Neuronal stem cell (in vitro differentiated cells): ENCODE data around the gene SYCE3.

Source experiments
- DNase-seq: peaks from one replicate; pipeline ENCODE4 v3.0.0-alpha.2; 2013; ENCODE audit warnings: low spot score
- H2AFZ ChIP-seq: one replicate; pipeline ENCODE4 v1.6.1; 2013; ENCODE audit warnings: mild to moderate bottlenecking, low read length, inconsistent platforms
- H2AK5ac ChIP-seq: 2 replicates; pipeline ENCODE4 v1.6.1; 2013; ENCODE audit warnings: low read depth, mild to moderate bottlenecking, inconsistent platforms, low read length, moderate library complexity, mixed read lengths
- H2BK120ac ChIP-seq: 2 replicates; pipeline ENCODE4 v1.6.1; 2013; ENCODE audit warnings: low read depth, mild to moderate bottlenecking, inconsistent platforms, low read length, moderate library complexity, mixed read lengths
- H2BK12ac ChIP-seq: one replicate; pipeline ENCODE4 v1.6.1; 2013; ENCODE audit warnings: low read length, inconsistent platforms
- H2BK15ac ChIP-seq: 2 replicates; pipeline ENCODE4 v1.6.1; 2013; ENCODE audit warnings: mild to moderate bottlenecking, low read length, inconsistent platforms, mixed read lengths
- H2BK5ac ChIP-seq: one replicate; pipeline ENCODE4 v1.6.1; 2013; ENCODE audit warnings: inconsistent platforms, mild to moderate bottlenecking, low read length, moderate library complexity
- H3K14ac ChIP-seq: one replicate; pipeline ENCODE4 v1.6.1; 2013; ENCODE audit warnings: low read length, inconsistent platforms
- H3K18ac ChIP-seq: 2 replicates; pipeline ENCODE4 v1.6.1; 2013; ENCODE audit warnings: low read length, inconsistent platforms
- H3K23ac ChIP-seq: 2 replicates; pipeline ENCODE4 v1.6.1; 2013; ENCODE audit warnings: low read depth, mild to moderate bottlenecking, mixed read lengths, low read length, inconsistent platforms; ENCODE audit not compliant: poor library complexity
- H3K27ac ChIP-seq: replicated peaks from 3 replicates; pipeline ENCODE4 v1.5.1; 2013; ENCODE audit warnings: low read length, inconsistent platforms
- H3K27me3 ChIP-seq, 3 experiments: 2 replicates each; pipeline ENCODE4 v1.6.1; 2013; ENCODE audit warnings: low read length in 3 of 3, mild to moderate bottlenecking in 2 of 3, inconsistent platforms in 1 of 3, low read depth in 1 of 3, mixed read lengths in 1 of 3, moderate library complexity in 1 of 3; ENCODE audit not compliant: control insufficient read depth in 3 of 3, insufficient read depth in 3 of 3
- H3K36me3 ChIP-seq, 2 donors: replicated peaks in 1 of 2; 2 replicates each; pipeline ENCODE4 v1.6.1; 2013; ENCODE audit warnings: low read length in 2 of 2; ENCODE audit not compliant: control insufficient read depth in 2 of 2, insufficient read depth in 2 of 2
- H3K4ac ChIP-seq: 2 replicates; pipeline ENCODE4 v1.6.1; 2013; ENCODE audit warnings: inconsistent platforms, mild to moderate bottlenecking, low read length, moderate library complexity
- H3K4me1 ChIP-seq, 2 donors: 1 replicate in 1 of 2; 2 replicates in 1 of 2; pipeline ENCODE4 v1.6.1; 2013; ENCODE audit warnings: low read length in 2 of 2, low read depth in 1 of 2; ENCODE audit not compliant: control insufficient read depth in 2 of 2, insufficient read depth in 1 of 2
- H3K4me2 ChIP-seq: one replicate; pipeline ENCODE4 v1.6.1; 2013; ENCODE audit warnings: mild to moderate bottlenecking, low read length, inconsistent platforms; ENCODE audit not compliant: insufficient read depth, poor library complexity, severe bottlenecking
- H3K4me3 ChIP-seq, 2 donors: 2 replicates each; pipeline ENCODE4 v1.5.1; 2013; ENCODE audit warnings: low read length in 2 of 2, mild to moderate bottlenecking in 2 of 2, inconsistent platforms in 1 of 2, moderate library complexity in 1 of 2
- H3K79me1 ChIP-seq: one replicate; pipeline ENCODE4 v1.6.1; 2013; ENCODE audit warnings: low read depth, mild to moderate bottlenecking, inconsistent platforms, low read length, moderate library complexity
- H3K9ac ChIP-seq: one replicate; pipeline ENCODE4 v1.6.1; 2013; ENCODE audit warnings: mild to moderate bottlenecking, low read depth, low read length, inconsistent platforms; ENCODE audit not compliant: poor library complexity
- H3K9me3 ChIP-seq, 2 donors: replicated peaks in 1 of 2; 2 replicates each; pipeline versions ENCODE3 to v1.6.1; 2013; ENCODE audit warnings: low read length in 2 of 2, mild to moderate bottlenecking in 2 of 2, inconsistent platforms in 1 of 2, low read depth in 1 of 2, mixed read lengths in 1 of 2, moderate library complexity in 1 of 2; ENCODE audit not compliant: control insufficient read depth in 2 of 2, insufficient read depth in 1 of 2
- H4K8ac ChIP-seq: one replicate; pipeline ENCODE4 v1.6.1; 2013; ENCODE audit warnings: low read depth, mild to moderate bottlenecking, inconsistent platforms, low read length, moderate library complexity
- H4K91ac ChIP-seq: one replicate; pipeline ENCODE4 v1.6.1; 2013; ENCODE audit warnings: low read length, low read depth, mild to moderate bottlenecking, inconsistent platforms; ENCODE audit not compliant: poor library complexity
- WGBS, 2 donors: extraction: QIAGEN DNeasy Blood & Tissue Kit; methylation state at CpG; one replicate each; pipeline ENCODE4 v1.1.7; 2013; ENCODE audit warnings: missing lambda C conversion rate in 2 of 2, mixed read lengths in 1 of 2; ENCODE audit not compliant: insufficient read length in 2 of 2, insufficient replicate concordance in 1 of 2; ENCODE audit errors: extremely low coverage in 2 of 2; 5-methylcytosine and 5-hydroxymethylcytosine counted together

The SYCE3 gene

GRCh38 chr22:50606165-50606945 is 43.6 kb upstream of the SYCE3 start:
- Histone ChIP-seq H3K27me3 (peaks cover 0 to 12% (median 0%) of the 10 kb centered on the region in 3 experiments), H2AFZ (no peak overlapping the region), H3K18ac (no peak overlapping the region), H3K9me3 (no peaks in the 10 kb centered on the region), H3K4ac (no peak overlapping the region), H2BK120ac (no peak overlapping the region), H3K23ac (no peak overlapping the region), H3K9ac (no peak overlapping the region), H2BK5ac (no peak overlapping the region), H3K36me3 (peaks cover 0 to 34% of the 10 kb centered on the region in 2 donors), H3K4me3 (no peak overlapping the region), H3K27ac (no peak overlapping the region), H3K4me2 (no peak overlapping the region), H2AK5ac (no peak overlapping the region), H3K14ac (no peak overlapping the region), H4K91ac (no peak overlapping the region), H2BK15ac (no peak overlapping the region), H2BK12ac (no peak overlapping the region), H4K8ac (no peak overlapping the region), H3K4me1 (peaks cover 6 to 8% of the 10 kb centered on the region in 2 donors), H3K79me1 (no peaks in the 10 kb centered on the region)
- no CpG with 5 or more reads among the region's 19 CpGs for WGBS, 2 donors
- DNase-seq, result no peak

- no peak overlapping the region for H3K4ac ChIP-seq
- DNase-seq, result no peak
These were observed 42.9 kb upstream of the SYCE3 start for GRCh38 chr22:50605613-50606074.

GRCh38 chr22:50605002-50605612 is 42.4 kb upstream of the SYCE3 start:
- DNase-seq, result no peak
- H3K4me2 ChIP-seq, result no peak overlapping the region
- peaks cover 0 to 30% of the 10 kb centered on the region in 2 donors for H3K36me3 ChIP-seq
- no peak overlapping the region for H3K14ac ChIP-seq
- peaks cover 0 to 16% (median 0%) of the 10 kb centered on the region in 3 experiments for H3K27me3 ChIP-seq
- peak overlapping the region; percentile 8 for H2BK15ac ChIP-seq
- H2BK12ac ChIP-seq, result no peak overlapping the region
- H3K9ac ChIP-seq, result peak overlapping the region; percentile 37
- no peak overlapping the region for H4K91ac ChIP-seq
- no peak overlapping the region for H2BK120ac ChIP-seq
- peaks cover 8 to 9% of the 10 kb centered on the region in 2 donors for H3K4me1 ChIP-seq
- no peak overlapping the region for H2AFZ ChIP-seq
- H3K18ac ChIP-seq, result no peak overlapping the region
- H4K8ac ChIP-seq, result peak overlapping the region; percentile 23
- no peak overlapping the region for H3K4ac ChIP-seq
- no peaks in the 10 kb centered on the region for H3K9me3 ChIP-seq
- WGBS, 2 donors, result no CpG with 5 or more reads among the region's 23 CpGs
- peaks cover 2% of the 10 kb centered on the region for H3K79me1 ChIP-seq
- H2AK5ac ChIP-seq, result no peak overlapping the region
- no peak overlapping the region for H2BK5ac ChIP-seq
- H3K27ac ChIP-seq, result no peak overlapping the region
- H3K23ac ChIP-seq, result peak overlapping the region; percentile 96
- no peak overlapping the region for H3K4me3 ChIP-seq

More at GRCh38 chr22:50605613-50606074, 42.9 kb upstream of the SYCE3 start:
- Histone ChIP-seq H2AK5ac (peak overlapping the region; percentile 45), H2AFZ (no peak overlapping the region), H3K4me1 (peaks cover 8 to 9% of the 10 kb centered on the region in 2 donors), H2BK12ac (no peak overlapping the region), H3K27me3 (peaks cover 0 to 16% (median 0%) of the 10 kb centered on the region in 3 experiments), H2BK120ac (no peak overlapping the region), H3K79me1 (peaks cover 2% of the 10 kb centered on the region), H3K27ac (no peak overlapping the region), H2BK5ac (no peak overlapping the region), H3K23ac (peak overlapping the region; percentile 96), H3K36me3 (peaks cover 0 to 32% of the 10 kb centered on the region in 2 donors), H3K9ac (peak overlapping the region; percentile 37), H3K4me3 (no peak overlapping the region), H3K9me3 (no peaks in the 10 kb centered on the region), H3K4me2 (no peak overlapping the region), H3K18ac (no peak overlapping the region), H3K14ac (no peak overlapping the region), H4K91ac (no peak overlapping the region), H2BK15ac (peak overlapping the region; percentile 8), H4K8ac (peak overlapping the region; percentile 23)
- no CpG with 5 or more reads among the region's 20 CpGs for WGBS, 2 donors
